ENCODE results near the gene TEX14.
"Not testable (repeated sequence)": the region's sequence is repeated elsewhere in the genome, so short reads cannot be mapped to it uniquely, and the experiment has no call there.

TEX14 gene

DNA sequence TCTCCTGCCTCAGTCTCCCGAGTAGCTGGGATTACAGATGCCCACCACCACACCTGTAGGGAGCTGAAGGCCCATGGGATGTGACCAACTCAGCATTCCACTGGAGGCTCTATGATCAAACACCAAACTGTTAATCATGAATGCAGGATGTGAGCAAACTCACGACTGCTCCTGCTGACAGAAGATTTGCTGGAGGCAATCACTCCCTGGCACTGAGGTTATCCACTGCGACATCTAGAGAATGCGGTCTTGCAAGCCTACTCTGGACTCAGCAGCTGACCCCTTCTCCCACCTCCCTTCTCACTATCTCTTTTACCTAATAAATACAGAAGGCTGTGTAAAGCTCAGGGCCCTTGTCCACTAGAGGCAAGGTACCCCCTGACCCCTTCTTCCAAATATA, 4.9 kb downstream of the TEX14 start:
- DNase-seq, result no peak

GRCh38 chr17:58684462-58684861, 7.4 kb downstream of the TEX14 start:
- not testable (repeated sequence) for DNase-seq

DNA sequence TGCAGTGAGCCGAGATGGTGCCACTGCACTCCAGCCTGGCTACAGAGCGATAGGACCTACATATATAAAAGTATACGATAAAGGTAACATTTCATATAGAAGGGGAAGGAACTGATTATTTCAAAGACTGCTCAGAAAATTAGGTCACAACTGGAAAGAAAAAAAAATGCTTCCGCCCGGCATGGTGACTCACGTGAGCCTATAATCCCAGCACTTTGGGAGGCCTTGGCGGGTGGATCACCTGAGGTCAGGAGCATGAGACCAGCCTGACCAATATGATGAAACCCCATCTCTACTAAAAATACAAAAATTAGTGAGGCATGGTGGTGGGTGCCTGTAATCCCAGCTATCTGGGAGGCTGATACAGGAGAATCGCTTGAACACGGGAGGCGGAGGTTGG, 7.8 kb downstream of the TEX14 start:
- no peak for DNase-seq

DNA sequence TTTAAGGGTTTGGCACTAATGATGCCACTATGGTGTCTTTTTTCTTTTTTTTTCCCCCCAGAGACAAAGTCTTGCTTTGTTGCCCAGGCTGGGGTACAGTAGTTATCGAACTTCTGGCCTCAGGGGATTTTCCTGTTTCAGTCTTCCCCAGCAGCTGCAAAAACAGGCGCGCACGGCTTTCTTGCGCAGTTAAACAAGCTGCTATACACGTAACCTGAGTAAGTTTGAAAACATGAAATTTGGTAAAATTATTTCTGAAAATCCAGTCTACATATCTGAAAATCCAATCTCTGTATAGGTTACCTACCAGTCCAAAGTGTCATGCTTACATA, 11.8 kb downstream of the TEX14 start:
- DNase-seq, result peak; percentile 24

DNA sequence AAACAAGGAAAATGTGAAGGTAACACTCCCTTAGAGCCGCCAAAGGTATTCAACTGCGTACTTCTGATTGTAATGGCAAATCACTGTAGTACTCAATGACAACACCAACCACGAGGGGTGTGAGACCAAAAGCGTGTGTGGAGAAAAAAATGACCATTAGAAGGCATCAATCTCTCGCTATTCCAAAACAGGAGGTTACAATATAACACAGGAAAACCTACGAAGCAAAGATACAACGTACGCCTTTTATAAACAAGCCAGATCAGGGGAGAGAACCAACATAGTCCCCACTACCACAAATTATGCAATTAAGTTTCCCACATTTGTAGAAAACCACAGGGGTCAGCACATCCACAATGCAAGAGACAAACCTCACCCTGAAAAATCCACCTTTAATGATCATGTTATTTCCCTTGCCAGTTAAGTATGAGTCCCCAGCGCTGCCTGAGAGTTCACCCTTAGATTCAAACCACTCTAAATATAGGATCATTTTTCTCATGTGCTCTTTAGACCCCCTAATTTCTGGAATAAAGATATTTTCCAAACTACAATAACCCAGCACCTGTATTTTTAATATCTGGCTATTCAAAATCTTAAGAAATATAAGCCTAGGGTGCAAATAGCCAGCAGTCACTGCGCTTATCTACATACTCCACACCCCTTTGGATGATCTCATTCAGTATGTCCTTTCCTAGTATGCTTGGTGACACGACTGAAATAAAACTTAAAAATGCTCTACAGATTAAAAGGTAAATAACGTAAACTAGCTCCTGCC, 12.4 kb downstream of the TEX14 start:
- DNase-seq, result peak; percentile 52

GRCh38 chr17:58678287-58678686, 13.6 kb downstream of the TEX14 start:
- DNase-seq, result not testable (repeated sequence)

DNA sequence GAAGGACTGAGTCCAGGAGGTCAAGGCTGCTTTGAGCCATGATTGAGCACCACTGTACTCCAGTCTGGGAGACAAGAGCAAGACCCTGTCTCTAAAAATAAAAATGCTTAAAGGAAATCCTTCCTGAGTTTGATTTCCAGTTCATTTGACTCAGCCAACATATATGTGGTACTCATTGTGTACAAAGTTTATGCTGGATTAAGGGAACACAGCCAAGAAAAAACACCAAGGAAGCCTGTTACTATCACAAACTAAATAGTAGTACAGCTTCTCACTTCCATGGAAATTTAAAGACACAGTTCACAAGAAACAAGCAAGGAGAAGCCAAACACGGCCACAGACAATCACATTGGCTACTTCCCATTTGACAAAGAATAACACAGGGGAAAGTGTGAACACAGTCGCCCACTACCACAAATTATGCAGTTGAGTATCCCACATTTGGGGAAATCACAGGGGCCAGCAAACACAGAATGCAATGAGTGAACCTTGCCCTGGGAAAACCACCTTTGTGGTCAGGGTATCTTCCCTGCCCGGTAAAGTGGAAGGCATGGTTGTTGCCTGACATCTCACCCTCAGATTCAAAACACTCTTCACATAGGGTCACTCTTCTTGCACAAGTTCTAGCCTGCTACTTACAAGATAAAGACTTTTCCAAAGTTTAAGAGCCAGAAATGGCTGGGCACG, 14.5 kb downstream of the TEX14 start:
- DNase-seq, result no peak

DNA sequence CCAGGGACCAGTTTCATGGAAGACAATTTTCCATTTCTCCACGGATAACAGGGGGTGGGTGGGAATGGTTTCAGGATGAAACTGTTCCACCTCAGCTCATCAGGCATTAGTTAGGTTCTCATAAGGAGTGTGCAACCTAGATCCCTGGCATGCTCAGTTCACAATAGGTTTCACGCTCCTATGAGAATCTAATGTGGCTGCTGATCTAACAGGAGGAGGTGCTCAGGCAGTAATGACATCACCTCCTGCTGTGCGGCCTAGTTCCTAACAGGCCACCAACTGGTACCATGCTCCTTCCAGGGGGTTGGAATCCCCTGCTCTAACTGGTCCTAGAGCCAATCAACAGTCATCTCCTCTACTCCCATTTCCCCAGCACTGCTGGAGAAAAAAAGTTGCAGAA, 19.9 kb downstream of the TEX14 start:
- peak; percentile 3 for DNase-seq

GRCh38 chr17:58669853-58670252, 22.0 kb downstream of the TEX14 start:
- DNase-seq, result no peak

DNA sequence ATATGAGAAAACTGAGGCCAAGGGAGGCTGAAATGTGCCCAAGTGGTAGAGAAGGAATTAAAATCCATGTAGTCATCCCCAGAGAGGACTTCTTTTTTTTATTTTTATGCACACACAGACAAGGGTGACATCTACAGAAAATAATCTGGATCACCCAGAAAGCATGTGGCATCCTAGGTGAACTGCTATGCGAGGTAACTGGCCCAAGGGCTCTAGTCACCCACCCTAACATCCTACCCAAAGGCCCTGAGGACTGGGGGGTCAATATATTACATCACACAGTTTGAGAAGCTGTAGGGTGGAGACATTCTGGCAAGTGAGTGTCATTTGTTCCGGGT, 23.3 kb downstream of the TEX14 start:
- DNase-seq, result no peak

DNA sequence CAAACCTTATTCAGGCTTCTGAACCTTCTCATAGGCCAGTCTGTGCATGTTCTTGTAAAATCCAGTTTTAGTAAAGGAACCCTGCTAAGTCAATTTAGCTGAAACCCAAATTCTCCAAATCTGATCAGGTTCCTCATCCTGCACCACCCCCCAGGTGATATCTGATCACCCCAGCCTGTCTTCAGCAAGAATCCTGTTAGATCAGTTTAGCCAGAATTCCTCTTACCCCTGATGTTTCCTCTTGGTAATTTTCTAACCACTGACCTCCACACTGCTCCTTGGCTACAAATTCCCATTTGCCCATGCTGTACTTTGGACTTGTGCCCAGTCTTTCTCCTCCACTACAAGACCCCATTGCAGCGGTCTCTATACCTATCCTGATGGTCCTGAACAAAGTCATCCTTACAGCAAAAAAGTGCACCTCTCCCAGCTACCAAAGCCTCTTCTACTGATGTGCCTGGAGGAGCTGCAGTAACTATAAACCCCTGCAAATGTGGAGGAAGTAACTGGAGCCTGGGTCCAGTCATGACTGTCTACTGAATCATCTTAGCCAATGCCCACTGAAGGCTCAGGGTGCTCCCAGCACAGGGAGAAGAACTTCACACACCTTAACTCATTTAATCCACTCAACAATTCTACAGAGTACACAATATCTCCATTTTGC, 23.8 kb downstream of the TEX14 start:
- DNase-seq, result no peak

DNA sequence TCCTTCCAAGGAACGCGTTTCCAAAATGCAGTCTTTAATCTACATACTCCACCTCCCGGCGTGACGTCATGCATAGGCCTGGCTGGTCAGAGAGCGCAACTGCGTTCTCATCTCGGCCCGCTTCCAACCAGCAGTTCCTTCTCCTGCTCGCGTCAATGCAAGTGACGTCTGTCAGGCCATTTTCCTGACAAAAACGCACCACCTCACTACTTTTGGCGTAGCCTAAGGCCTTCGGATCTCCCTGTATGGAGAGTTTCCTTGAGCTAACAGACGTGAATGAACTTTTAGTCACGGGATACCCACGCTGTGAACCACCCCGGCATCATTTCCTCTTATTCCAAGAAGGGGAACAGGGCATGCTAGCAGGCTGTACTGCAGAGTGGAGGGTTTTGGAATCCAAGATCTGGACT, 25.0 kb downstream of the TEX14 start:
- DNase-seq, result no peak

- DNase-seq, result no peak
Observed at GRCh38 chr17:58665946-58666857, 25.6 kb downstream of the TEX14 start.

GRCh38 chr17:58664302-58664701, 27.5 kb downstream of the TEX14 start:
- no peak for DNase-seq

GRCh38 chr17:58661499-58661898, 30.3 kb downstream of the TEX14 start:
- no peak for DNase-seq

DNA sequence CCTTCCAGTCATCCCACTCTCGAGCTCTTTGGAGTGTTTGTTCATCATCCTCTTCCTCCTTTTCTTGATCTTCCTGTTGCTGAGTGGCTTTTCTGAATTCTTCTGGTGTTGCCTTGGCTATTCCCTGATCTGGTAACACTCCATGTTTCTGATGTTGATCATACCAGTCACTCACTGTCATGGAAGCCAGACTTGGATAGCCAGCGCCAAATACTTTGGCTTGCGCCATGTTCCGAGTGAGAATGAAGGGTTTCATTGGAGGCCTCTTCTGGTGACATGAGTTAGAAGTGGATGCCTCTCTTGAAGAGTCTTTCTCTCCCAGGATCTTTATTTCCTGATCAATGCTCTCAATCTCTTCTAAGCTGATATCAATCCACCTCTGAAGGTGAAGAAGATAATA, 31.2 kb downstream of the TEX14 start:
- no peak for DNase-seq

- DNase-seq, result not testable (repeated sequence)
Observed at GRCh38 chr17:58659714-58660084, 32.1 kb downstream of the TEX14 start.

GRCh38 chr17:58658804-58659713, 32.8 kb downstream of the TEX14 start:
- peak; percentile 90 for DNase-seq

DNA sequence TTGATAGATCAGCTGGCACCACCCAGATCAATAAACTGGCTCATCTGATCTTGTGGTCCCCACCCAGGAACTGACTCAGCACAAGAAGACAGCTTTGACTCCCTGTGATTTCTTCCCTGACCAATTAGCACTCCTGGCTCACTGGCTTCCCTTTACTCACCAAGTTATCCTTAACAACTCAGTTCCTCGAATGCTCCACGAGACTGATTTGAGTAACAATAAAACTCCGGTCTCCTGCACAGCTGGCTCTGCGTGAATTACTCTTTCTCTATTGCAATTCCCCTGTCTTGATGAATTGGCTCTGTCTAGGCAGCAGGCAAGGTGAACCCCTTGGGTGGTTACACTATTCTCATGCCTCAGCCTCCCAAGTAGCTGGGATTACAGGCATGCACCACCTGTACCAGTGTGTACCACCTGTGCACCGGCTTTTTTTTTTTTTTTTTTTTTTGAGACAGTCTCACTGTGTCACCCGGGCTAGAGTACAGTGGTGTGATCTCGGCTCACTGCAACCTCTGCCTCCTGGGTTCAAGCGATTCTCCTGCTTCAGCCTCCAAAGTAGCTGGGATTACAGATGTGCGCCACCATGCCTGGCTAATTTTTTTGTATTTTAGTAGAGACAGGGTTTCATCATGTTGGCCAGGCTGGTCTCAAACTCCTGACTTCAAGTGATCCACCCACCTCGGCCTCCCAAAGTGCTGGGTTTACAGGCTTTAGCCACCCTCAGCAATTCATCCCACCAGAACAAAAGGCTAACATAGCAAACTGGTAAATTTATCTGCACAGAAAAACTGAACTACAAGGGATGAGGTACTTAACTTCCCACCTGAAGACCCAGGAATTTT, 33.7 kb downstream of the TEX14 start:
- not testable (repeated sequence) for DNase-seq

DNA sequence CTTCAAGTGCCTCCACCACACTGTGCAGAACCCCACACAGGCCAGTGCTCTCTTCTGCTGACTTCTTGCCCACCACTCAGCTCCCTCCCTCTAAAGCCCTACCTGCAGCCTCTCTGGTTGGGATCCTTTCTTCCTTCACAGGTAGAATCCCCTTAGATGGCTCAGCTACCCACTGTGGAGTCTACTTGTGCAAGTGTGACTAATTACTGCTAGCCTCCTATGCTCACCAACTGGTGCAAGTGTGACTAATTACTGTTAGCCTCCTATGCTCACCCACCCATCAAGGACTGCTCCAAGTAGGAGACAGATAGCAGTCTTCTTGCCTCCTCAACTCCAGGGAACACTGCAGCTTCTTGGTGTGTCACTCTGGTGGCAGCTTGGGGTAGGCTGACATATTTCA, 43.6 kb downstream of the TEX14 start:
- DNase-seq, result no peak

- no peak for DNase-seq
Observed at GRCh38 chr17:58643147-58643546, 48.7 kb downstream of the TEX14 start.
